ENCODE data around the gene TMEM123. TPM values are rescaled to one million over a fixed set of nuclear protein-coding genes. Genes with fewer than 3 reads are reported as not detected.

TMEM123 gene
- total and polyA plus RNA-seq, 2 of the 13 experiments (the other 11 are each of a cell fraction or from before 2014, with no cell fraction given), result 365 to 2,761 TPM

DNA sequence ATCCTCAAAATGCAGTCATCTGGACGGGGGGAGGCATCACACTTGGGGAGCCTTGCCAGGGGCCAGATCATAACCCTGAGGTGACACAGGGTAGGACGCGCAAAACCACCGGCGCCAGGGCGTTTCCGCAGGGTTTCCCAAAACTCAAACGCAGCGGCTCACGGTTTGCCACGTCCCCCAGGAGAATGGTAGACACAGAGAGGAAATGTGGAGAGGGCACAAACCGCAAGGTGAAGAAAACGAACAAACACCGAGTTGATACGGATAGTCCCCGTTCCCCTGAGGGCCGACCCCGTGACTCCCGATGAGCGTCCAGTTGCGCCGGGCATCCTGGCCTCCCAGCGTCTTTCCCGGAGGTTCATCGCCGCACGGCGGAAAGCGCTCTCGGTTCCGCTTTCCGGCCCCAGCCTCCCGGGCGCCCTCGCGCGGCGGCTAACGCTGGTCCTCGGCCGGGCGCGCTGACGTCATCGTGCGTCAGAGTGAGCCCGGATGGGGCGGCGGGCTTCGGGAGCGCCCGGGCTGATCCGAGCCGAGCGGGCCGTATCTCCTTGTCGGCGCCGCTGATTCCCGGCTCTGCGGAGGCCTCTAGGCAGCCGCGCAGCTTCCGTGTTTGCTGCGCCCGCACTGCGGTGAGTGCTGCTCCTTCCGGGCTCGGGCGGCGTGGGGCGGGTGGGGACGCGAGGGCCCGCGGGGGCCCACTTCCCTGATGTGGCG, 105.7 kb downstream of the TMEM123 start, which contains the start of gene BIRC2 (continued):
- TF ChIP-seq ZNF713 (CRISPR knock-in tag; IDR thresholded peaks at IDR 0.05), result no peak
- TF ChIP-seq, protein P1, sequence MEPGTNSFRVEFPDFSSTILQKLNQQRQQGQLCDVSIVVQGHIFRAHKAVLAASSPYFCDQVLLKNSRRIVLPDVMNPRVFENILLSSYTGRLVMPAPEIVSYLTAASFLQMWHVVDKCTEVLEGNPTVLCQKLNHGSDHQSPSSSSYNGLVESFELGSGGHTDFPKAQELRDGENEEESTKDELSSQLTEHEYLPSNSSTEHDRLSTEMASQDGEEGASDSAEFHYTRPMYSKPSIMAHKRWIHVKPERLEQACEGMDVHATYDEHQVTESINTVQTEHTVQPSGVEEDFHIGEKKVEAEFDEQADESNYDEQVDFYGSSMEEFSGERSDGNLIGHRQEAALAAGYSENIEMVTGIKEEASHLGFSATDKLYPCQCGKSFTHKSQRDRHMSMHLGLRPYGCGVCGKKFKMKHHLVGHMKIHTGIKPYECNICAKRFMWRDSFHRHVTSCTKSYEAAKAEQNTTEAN (CRISPR knock-in tag; conservative IDR thresholded peaks at IDR 0.05), result peak; percentile 60; the same call in 1 of the 2 replicates
- TF ChIP-seq, protein P2, sequence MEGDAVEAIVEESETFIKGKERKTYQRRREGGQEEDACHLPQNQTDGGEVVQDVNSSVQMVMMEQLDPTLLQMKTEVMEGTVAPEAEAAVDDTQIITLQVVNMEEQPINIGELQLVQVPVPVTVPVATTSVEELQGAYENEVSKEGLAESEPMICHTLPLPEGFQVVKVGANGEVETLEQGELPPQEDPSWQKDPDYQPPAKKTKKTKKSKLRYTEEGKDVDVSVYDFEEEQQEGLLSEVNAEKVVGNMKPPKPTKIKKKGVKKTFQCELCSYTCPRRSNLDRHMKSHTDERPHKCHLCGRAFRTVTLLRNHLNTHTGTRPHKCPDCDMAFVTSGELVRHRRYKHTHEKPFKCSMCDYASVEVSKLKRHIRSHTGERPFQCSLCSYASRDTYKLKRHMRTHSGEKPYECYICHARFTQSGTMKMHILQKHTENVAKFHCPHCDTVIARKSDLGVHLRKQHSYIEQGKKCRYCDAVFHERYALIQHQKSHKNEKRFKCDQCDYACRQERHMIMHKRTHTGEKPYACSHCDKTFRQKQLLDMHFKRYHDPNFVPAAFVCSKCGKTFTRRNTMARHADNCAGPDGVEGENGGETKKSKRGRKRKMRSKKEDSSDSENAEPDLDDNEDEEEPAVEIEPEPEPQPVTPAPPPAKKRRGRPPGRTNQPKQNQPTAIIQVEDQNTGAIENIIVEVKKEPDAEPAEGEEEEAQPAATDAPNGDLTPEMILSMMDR (CRISPR knock-in tag; IDR thresholded peaks at IDR 0.05), result peak; percentile 95
- no peak for TF ChIP-seq ZNF883 (CRISPR knock-in tag; IDR thresholded peaks at IDR 0.05; ENCODE audit: not compliant biosample characterization)
- peak; percentile 72 for TF ChIP-seq POLR2AphosphoS5 (IDR thresholded peaks at IDR 0.05; ENCODE audit: low read depth, low read length)
- TF ChIP-seq GFI1 (CRISPR knock-in tag; IDR thresholded peaks at IDR 0.05; ENCODE audit: borderline replicate concordance), result no peak
- peak; percentile 96 for TF ChIP-seq KDM2A (CRISPR knock-in tag; IDR thresholded peaks at IDR 0.05; ENCODE audit: borderline replicate concordance, low read depth)
- TF ChIP-seq ZNF703 (CRISPR knock-in tag; IDR thresholded peaks at IDR 0.05; ENCODE audit: borderline replicate concordance), result no peak; the same call in 1 of the 2 replicates
- peak; percentile 86; the same call in 1 of the 2 replicates for TF ChIP-seq ZNF766 (CRISPR knock-in tag; IDR thresholded peaks at IDR 0.05; ENCODE audit: borderline replicate concordance)
- no peak for TF ChIP-seq ZNF569 (CRISPR knock-in tag; IDR thresholded peaks at IDR 0.05; ENCODE audit: borderline replicate concordance)
- peak; percentile 41; the same call in 1 of the 2 replicates for TF ChIP-seq FOXO1 (CRISPR knock-in tag; IDR thresholded peaks at IDR 0.05)
- TF ChIP-seq SMAD1 (CRISPR knock-in tag; IDR thresholded peaks at IDR 0.05; ENCODE audit: borderline replicate concordance, low read depth), result peak; percentile 73; the same call in 1 of the 2 replicates
- peak; percentile 41; the same call in 1 of the 2 replicates for TF ChIP-seq CCDC6 (CRISPR knock-in tag; IDR thresholded peaks at IDR 0.05)
- TF ChIP-seq HNRNPK (IDR thresholded peaks at IDR 0.05; ENCODE audit: low read depth, low read length, poor library complexity, severe bottlenecking), result no peak
- TF ChIP-seq, protein P3, sequence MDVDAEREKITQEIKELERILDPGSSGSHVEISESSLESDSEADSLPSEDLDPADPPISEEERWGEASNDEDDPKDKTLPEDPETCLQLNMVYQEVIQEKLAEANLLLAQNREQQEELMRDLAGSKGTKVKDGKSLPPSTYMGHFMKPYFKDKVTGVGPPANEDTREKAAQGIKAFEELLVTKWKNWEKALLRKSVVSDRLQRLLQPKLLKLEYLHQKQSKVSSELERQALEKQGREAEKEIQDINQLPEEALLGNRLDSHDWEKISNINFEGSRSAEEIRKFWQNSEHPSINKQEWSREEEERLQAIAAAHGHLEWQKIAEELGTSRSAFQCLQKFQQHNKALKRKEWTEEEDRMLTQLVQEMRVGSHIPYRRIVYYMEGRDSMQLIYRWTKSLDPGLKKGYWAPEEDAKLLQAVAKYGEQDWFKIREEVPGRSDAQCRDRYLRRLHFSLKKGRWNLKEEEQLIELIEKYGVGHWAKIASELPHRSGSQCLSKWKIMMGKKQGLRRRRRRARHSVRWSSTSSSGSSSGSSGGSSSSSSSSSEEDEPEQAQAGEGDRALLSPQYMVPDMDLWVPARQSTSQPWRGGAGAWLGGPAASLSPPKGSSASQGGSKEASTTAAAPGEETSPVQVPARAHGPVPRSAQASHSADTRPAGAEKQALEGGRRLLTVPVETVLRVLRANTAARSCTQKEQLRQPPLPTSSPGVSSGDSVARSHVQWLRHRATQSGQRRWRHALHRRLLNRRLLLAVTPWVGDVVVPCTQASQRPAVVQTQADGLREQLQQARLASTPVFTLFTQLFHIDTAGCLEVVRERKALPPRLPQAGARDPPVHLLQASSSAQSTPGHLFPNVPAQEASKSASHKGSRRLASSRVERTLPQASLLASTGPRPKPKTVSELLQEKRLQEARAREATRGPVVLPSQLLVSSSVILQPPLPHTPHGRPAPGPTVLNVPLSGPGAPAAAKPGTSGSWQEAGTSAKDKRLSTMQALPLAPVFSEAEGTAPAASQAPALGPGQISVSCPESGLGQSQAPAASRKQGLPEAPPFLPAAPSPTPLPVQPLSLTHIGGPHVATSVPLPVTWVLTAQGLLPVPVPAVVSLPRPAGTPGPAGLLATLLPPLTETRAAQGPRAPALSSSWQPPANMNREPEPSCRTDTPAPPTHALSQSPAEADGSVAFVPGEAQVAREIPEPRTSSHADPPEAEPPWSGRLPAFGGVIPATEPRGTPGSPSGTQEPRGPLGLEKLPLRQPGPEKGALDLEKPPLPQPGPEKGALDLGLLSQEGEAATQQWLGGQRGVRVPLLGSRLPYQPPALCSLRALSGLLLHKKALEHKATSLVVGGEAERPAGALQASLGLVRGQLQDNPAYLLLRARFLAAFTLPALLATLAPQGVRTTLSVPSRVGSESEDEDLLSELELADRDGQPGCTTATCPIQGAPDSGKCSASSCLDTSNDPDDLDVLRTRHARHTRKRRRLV (CRISPR knock-in tag; IDR thresholded peaks at IDR 0.05), result no peak; the same call in 1 of the 2 replicates

Data from HepG2 (cell line).